ENCODE data around the gene BBLN. TPM values are rescaled to one million over a fixed set of nuclear protein-coding genes. Genes with fewer than 3 reads are reported as not detected.

Gene BBLN
- total RNA-seq, 2 donors from 2014 or later: 208 to 329 TPM

DNA sequence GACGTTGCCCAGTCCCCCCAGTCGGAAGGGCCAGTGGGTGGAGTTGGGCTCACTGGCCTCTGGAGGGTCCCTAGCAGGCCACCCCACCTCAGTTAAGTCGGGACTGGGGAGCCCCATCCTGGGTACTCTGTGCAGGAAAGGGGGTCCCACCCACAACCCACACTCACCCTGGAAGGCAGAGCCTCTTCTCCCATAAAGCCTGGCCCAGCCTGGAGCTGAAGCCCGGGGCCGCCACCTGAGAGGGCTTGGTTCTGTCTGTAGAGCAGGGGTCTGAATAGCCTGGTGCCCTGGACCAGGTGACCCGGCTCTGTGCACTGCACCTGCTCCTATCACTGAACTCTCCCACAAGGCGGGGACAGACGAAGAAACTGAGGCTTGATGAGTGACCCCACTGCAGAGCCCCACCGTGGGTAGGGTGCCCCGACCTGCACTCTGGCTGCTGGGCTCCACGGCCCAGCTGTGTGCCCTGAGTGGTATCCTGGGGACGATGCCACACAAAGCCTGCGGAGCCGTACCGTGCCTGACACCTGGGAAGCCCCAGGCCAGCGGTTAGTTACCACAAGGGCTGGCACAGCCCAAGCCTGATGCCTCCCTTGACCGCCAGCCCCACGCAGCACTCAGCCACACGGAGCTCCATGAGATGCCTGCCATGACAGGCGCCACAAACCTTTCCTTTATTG, 39.9 kb upstream of the BBLN start:
- H3K9me3 ChIP-seq: no peaks in the 10 kb centered on the region
- ATAC-seq (ENCODE audit: insufficient number of reproducible peaks, low FRiP score, low read depth) (no peak), DNase-seq (ENCODE audit: low spot score) (no peak)
- H3K27me3 ChIP-seq (replicated peaks; ENCODE audit: insufficient read depth): no peaks in the 10 kb centered on the region
- no peak overlapping the region for H3K4me3 ChIP-seq
- TF ChIP-seq, protein P1, sequence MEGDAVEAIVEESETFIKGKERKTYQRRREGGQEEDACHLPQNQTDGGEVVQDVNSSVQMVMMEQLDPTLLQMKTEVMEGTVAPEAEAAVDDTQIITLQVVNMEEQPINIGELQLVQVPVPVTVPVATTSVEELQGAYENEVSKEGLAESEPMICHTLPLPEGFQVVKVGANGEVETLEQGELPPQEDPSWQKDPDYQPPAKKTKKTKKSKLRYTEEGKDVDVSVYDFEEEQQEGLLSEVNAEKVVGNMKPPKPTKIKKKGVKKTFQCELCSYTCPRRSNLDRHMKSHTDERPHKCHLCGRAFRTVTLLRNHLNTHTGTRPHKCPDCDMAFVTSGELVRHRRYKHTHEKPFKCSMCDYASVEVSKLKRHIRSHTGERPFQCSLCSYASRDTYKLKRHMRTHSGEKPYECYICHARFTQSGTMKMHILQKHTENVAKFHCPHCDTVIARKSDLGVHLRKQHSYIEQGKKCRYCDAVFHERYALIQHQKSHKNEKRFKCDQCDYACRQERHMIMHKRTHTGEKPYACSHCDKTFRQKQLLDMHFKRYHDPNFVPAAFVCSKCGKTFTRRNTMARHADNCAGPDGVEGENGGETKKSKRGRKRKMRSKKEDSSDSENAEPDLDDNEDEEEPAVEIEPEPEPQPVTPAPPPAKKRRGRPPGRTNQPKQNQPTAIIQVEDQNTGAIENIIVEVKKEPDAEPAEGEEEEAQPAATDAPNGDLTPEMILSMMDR (IDR thresholded peaks at IDR 0.05): no peak
- H3K27ac ChIP-seq: no peak overlapping the region
- peaks cover 2 to 9% of the 10 kb centered on the region in 2 donors for H3K4me1 ChIP-seq (ENCODE audit: control insufficient read depth in 1 of 2, low read depth in 2 of 2)
- H3K36me3 ChIP-seq: peaks cover 13% of the 10 kb centered on the region

DNA sequence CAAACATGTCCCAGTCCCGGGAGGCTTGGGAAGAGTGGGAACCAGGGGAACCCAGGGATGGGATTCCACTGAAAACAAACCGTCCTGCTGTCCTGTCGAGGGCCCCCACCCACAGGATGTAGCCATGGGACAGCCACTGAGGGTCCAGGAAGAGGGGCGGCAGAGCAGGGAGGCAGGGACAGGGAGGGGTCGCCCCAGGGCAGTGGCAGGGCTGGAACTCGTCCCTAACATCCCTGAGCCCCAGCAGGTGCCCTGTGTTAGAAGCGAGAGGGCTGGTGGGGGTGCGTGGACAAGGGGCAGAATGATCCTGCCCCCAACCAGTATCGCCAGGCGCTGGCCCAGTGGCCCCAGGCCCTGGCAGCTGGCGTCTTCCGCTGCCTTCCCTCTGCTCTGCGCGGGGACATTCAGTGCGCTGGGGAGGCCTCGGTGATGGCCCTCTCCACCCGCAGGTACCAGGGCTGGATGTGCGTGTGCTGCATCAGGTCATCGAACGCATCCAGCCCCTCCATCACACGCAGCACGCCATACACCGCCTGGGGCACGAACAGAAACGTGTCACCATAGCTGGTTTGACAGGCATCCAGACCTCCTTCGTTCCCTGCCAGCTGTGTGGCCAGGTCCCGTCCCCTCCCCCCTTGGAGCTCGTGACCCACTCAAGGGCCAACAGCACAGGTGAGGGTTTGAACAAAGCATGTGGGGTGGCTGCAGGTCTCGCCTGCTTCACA, 39.2 kb upstream of the BBLN start:
- Histone ChIP-seq H3K9me3 (no peaks in the 10 kb centered on the region), H3K27ac (no peak overlapping the region), H3K27me3 (replicated peaks; ENCODE audit: insufficient read depth) (no peaks in the 10 kb centered on the region), H3K4me1 (ENCODE audit: control insufficient read depth in 1 of 2, low read depth in 2 of 2) (peaks cover 9 to 16% of the 10 kb centered on the region in 2 donors), H3K4me3 (no peak overlapping the region), H3K36me3 (peaks cover 13% of the 10 kb centered on the region)
- ATAC-seq (ENCODE audit: insufficient number of reproducible peaks, low FRiP score, low read depth): no peak
- DNase-seq (ENCODE audit: low spot score): no peak
- TF ChIP-seq, protein P1 (IDR thresholded peaks at IDR 0.05): no peak

DNA sequence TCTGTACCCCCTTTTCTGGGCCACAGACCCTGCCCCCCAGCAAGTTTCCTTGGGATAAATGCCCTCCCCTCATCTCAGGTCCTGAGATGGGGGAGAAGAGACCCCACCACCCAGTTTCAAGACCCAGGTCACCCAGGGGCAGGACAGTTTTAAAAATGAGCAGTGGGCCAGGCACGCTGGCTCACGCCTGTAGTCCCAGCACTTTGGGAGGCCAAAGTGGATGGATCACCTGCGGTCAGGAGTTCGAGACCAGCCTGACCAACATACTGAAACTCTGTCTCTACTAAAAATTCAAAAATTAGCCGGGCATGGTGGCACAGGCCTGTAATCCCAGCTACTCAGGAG, 38.6 kb upstream of the BBLN start:
- H3K4me1 ChIP-seq (ENCODE audit: control insufficient read depth in 1 of 2, low read depth in 2 of 2): peaks cover 14 to 22% of the 10 kb centered on the region in 2 donors
- DNase-seq (ENCODE audit: low spot score) (no peak), ATAC-seq (ENCODE audit: insufficient number of reproducible peaks, low FRiP score, low read depth) (no peak)
- H3K4me3 ChIP-seq: no peak overlapping the region
- H3K27ac ChIP-seq: no peak overlapping the region
- no peaks in the 10 kb centered on the region for H3K9me3 ChIP-seq
- TF ChIP-seq, protein P1 (IDR thresholded peaks at IDR 0.05): no peak
- no peaks in the 10 kb centered on the region for H3K27me3 ChIP-seq (replicated peaks; ENCODE audit: insufficient read depth)
- peaks cover 13% of the 10 kb centered on the region for H3K36me3 ChIP-seq

DNA sequence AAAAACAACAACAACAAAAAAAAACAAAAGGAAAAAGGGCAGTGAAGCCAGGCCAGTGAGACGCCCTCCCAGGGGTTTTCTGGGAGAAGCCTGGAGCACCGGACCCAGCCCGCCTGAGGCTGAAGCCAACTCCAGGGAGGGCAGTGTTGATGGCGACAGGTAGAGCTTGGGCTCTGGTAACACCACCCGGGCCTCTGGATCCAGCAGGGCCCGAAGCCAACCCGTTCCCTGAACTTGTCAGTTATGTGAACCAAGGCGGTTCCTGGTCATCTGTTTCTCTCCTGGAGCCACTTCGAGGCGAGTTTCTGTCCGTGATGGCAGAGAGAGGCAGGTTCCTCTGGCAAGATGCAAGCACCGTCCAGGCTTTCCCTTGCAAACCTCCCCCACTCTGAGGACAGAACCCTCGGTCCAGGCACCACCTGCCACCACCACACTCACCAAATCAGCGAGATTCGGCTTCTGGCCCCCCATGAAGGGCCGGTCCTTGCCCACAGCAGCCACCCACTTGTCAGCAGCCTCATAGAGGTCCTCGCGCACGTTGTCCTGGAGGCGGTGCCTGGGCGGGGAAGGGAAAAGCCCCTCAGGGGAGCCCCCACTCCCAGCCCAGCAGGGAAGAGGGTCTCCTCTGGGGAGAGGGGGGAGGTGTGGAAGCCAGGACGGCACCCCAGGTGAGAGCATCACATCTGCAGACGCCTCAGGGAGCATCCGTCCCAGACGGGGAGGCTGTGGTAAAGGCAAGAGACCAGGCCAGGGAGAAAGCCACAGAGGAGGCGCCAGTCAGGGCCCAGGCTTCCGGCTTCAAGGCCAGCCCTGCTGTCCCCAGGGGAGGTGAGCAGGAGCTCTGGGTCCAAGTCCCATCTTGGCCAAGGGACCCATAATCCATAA, 37.9 kb upstream of the BBLN start:
- Histone ChIP-seq H3K4me1 (ENCODE audit: control insufficient read depth in 1 of 2, low read depth in 2 of 2) (peaks cover 18 to 28% of the 10 kb centered on the region in 2 donors), H3K27me3 (replicated peaks; ENCODE audit: insufficient read depth) (no peaks in the 10 kb centered on the region), H3K36me3 (peaks cover 13% of the 10 kb centered on the region), H3K4me3 (no peak overlapping the region), H3K27ac (no peak overlapping the region), H3K9me3 (no peaks in the 10 kb centered on the region)
- DNase-seq (ENCODE audit: low spot score) (no peak), ATAC-seq (ENCODE audit: insufficient number of reproducible peaks, low FRiP score, low read depth) (no peak)
- TF ChIP-seq, protein P1 (IDR thresholded peaks at IDR 0.05): no peak

DNA sequence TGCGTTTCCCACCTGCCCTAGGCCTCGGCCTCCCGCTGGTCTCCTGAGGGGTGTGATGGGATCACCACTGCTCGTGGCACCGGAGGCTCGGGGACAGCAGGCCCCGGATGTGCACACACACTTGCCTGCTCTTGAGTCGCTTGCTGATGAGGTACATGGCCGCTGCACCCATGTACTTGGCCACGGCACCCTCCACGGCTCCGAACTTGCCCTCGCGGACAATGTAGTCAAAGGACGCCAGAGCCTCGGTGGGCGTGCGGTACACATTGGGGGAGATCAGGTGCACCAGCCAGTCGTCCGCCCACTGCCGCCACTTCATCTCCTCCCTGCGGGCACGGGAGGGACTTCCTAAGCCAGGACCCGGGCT, 37.3 kb upstream of the BBLN start:
- Histone ChIP-seq H3K27ac (no peak overlapping the region), H3K4me3 (no peak overlapping the region), H3K27me3 (replicated peaks; ENCODE audit: insufficient read depth) (no peaks in the 10 kb centered on the region), H3K4me1 (ENCODE audit: control insufficient read depth in 1 of 2, low read depth in 2 of 2) (peaks cover 18 to 27% of the 10 kb centered on the region in 2 donors), H3K36me3 (peaks cover 13% of the 10 kb centered on the region), H3K9me3 (no peaks in the 10 kb centered on the region)
- ATAC-seq (ENCODE audit: insufficient number of reproducible peaks, low FRiP score, low read depth): no peak
- TF ChIP-seq, protein P1 (IDR thresholded peaks at IDR 0.05): no peak
- DNase-seq (ENCODE audit: low spot score): no peak

Measured in thoracic aorta (tissue), 2 donors.